GM12873 (cell line): Measurements from ENCODE around the gene IFIH1.

ENCODE experiments used
- TF ChIP-seq, protein P1 (sequence below): IDR thresholded peaks from 2 replicates; pipeline ENCODE4 v1.5.1; 2012; ENCODE audit warnings: low read depth, mild to moderate bottlenecking, moderate library complexity, low read length, control low read depth; ENCODE audit not compliant: insufficient read depth; ENCODE audit errors: missing control alignments

IFIH1 gene

DNA sequence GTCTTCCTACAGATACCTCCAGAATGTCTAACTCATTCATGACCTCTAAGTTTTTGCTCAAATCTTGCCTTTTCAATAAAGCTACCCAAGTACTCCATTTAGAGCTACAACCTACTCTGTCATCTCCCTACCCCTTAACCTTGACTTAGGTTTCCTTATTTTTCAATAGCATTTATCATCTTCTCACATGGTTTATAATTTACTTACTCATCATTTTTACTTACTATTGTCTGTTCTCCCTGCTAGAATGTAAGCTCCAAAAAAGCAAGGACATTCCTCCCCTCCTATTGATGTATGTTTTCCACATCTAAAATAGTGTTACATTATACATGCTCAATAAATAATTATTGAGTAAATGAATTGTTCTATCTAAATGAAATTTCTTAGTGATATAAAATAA is 22.3 kb upstream of the IFIH1 start:
- TF ChIP-seq, protein P1, sequence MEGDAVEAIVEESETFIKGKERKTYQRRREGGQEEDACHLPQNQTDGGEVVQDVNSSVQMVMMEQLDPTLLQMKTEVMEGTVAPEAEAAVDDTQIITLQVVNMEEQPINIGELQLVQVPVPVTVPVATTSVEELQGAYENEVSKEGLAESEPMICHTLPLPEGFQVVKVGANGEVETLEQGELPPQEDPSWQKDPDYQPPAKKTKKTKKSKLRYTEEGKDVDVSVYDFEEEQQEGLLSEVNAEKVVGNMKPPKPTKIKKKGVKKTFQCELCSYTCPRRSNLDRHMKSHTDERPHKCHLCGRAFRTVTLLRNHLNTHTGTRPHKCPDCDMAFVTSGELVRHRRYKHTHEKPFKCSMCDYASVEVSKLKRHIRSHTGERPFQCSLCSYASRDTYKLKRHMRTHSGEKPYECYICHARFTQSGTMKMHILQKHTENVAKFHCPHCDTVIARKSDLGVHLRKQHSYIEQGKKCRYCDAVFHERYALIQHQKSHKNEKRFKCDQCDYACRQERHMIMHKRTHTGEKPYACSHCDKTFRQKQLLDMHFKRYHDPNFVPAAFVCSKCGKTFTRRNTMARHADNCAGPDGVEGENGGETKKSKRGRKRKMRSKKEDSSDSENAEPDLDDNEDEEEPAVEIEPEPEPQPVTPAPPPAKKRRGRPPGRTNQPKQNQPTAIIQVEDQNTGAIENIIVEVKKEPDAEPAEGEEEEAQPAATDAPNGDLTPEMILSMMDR = no peak

DNA sequence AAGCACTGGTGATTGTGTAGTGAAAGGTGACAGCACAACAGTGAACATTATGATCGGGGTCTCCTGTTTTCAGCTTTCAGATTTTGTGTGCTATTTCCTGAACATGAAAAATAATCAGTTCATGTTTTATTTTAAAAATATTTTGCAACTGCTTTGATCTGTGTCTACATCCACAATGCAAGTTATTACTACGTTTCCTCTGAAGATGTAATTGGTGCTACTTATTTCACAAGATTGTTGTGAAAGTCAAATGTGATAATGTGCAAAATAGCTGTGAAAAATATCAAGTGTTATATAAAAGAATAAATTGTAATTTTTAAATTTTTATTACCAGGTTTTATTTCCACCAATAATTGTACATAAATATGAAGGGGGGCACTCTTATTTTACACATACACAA is 19.4 kb upstream of the IFIH1 start:
- TF ChIP-seq, protein P1 = no peak

DNA sequence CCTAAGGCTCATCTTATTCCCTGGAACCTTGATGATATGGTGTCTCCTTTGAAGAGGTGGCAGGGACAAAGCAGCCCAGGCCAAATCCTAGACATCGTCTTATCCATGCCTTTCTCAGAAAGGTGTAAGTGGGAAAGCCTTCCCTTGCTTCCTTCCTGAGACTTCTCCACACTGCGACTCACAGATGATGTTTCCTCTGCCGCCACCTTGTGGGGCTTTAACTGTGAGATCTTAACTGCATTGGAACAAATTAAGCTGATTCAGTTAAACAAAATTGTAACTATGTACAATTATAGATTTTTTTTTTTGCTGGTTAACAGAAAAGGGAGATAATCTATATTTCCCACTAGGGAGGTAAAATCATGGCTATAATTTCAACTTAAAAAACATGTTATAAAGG is 15.5 kb upstream of the IFIH1 start:
- TF ChIP-seq, protein P1 = peak; percentile 52

DNA sequence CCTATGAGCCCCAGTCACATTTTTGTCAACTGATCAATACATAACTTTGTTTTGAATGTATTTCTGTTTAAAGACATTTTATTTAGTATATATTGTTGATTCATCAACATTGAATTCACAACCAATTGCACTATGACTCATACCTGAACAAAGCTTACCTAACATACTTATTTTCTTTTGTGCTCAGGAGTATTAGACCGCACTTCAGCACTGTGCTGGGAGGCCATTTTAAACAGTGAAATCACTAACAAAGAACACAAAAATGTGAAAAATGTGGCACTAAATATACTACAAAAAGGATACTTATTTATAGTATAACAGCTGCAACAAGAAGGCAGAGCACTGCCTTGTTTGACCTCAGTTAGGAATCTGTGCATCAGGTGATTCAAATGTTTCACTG is 12.4 kb upstream of the IFIH1 start:
- TF ChIP-seq, protein P1 = no peak

DNA sequence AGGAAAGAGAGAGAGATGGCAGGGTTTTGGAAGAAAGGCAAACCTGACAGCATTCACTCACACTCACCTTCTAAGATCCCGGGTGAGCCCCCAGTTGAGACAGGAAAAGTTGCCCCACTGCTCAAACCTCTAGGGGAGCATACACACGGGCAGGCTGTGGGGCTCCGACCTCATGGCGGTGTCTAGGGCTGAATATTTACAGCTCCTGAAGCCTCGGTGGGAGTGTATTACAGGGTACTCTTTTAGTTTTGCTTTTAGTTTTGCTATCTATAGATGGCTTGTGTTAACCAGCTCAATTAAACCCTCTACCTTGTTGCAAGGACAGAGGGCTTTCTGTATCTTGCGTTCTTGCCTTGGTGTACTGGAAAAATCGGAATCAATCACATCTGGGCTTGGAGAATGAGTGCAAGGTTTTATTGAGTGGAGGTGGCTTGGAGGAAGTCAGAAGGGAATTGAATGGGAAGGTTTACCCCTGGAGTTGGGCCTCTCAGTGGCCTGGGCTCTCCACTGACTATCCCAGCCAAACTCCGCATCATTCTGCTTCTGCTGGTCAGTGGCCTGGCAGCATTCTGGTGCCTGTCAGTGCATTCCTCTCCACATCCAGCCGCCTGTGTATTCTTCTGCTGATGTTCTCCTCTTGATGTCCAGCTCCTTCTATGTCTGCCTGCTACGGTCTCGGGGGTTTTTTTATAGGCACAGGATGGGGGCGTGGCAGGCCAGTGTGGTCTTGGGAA is 10.1 kb upstream of the IFIH1 start:
- TF ChIP-seq, protein P1 = no peak

DNA sequence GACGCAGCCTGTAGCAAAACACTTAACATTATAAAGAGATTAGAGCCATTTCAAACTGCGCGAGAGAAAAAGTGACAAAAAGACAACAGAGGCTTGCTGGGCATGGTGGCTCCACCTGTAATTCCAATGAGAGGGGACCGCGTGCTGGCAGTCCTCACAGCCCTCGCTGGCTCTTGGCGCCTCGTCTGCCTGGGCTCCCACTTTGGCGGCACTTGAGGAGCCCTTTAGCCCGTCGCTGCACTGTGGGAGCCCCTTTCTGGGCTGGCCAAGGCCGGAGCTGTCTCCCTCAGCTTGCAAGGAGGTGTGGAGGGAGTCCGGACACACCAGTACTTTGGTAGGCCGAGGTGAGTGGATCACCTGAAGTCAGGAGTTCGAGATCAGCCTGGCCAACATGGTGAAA is 9.3 kb upstream of the IFIH1 start:
- TF ChIP-seq, protein P1 = no peak

DNA sequence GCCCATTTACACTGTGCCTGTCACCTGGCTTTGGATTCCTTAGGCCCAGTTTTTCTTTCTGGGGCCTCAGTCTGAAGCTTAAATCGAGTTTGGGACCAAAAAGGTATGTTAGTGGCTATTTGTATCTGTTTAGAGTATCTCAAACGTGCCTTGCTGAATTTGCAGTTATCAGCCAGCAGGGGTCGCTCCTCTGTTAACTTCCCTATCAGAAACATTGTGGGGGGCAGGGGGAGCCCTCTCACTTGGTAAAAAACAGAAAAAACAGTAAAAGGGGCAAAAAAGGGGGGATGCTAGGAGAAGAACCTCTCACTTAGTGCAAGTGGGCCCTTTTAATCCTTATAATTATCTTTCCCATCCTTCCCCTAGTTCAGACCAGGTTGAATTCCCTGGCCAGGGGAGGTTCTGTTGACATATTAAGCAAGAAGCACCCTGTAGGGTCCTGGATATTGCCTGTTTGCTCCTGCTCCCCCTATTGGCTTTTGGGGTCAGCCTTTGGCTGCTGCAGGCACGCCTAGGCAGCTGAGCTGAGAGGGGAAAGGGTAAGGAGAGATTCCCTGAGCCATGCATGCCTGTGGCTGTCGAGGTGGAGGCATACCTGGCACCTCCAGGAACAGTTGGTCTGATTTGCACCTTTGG is 8.8 kb upstream of the IFIH1 start:
- TF ChIP-seq, protein P1 = peak; percentile 66
